Osteoblast (primary cell): ENCODE results near the gene APOL4. TPM values are rescaled to one million over a fixed set of nuclear protein-coding genes. Genes with fewer than 3 reads are reported as not detected.

Experiments
- DNase-seq: peaks from one replicate; pipeline ENCODE4 v3.0.0; 2011; ENCODE audit warnings: low spot score, mixed read lengths; ENCODE audit not compliant: insufficient read length; ENCODE audit errors: missing footprints
- H2AFZ ChIP-seq: 2 replicates; pipeline ENCODE4 v1.6.0; 2011; ENCODE audit warnings: mild to moderate bottlenecking, low read length
- H3K27ac ChIP-seq: 2 replicates; pipeline ENCODE4 v1.5.1; 2011; ENCODE audit warnings: mild to moderate bottlenecking, low read depth, low read length, moderate library complexity
- H3K27me3 ChIP-seq: 2 replicates; pipeline ENCODE4 v1.6.0; 2012; ENCODE audit warnings: mild to moderate bottlenecking, control low read depth, inconsistent platforms, low read length, moderate library complexity; ENCODE audit not compliant: insufficient read depth
- H3K36me3 ChIP-seq: 2 replicates; pipeline ENCODE4 v1.5.1; 2011; ENCODE audit warnings: mild to moderate bottlenecking, low read length, control low read depth, moderate library complexity; ENCODE audit not compliant: insufficient read depth
- H3K4me1 ChIP-seq: 2 replicates; pipeline ENCODE4 v1.5.1; 2011; ENCODE audit warnings: mild to moderate bottlenecking, low read length, control low read depth, moderate library complexity; ENCODE audit not compliant: insufficient read depth
- H3K4me2 ChIP-seq: 2 replicates; pipeline ENCODE4 v1.6.0; 2011; ENCODE audit warnings: mild to moderate bottlenecking, low read length; ENCODE audit not compliant: insufficient read depth
- H3K4me3 ChIP-seq: fragments of 200-600 bp; sonication (generic); 3 replicates; pipeline ENCODE4 v1.5.1; 2012; ENCODE audit warnings: mild to moderate bottlenecking, low read length, inconsistent platforms; ENCODE audit not compliant: insufficient read depth
- H3K79me2 ChIP-seq: 2 replicates; pipeline ENCODE4 v1.6.0; 2012; ENCODE audit warnings: mild to moderate bottlenecking, low read length, control low read depth, inconsistent platforms; ENCODE audit not compliant: insufficient read depth
- H3K9me3 ChIP-seq: 2 replicates; pipeline ENCODE4 v1.5.1; 2011; ENCODE audit warnings: low read depth, low read length, control low read depth
- H4K20me1 ChIP-seq: 2 replicates; pipeline ENCODE4 v1.6.0; 2012; ENCODE audit warnings: mild to moderate bottlenecking, low read length, control low read depth; ENCODE audit not compliant: insufficient read depth
- CTCF ChIP-seq: IDR thresholded peaks from 2 replicates; pipeline ENCODE4 v1.5.1; 2011; ENCODE audit warnings: mild to moderate bottlenecking, low read depth, low read length, moderate library complexity; ENCODE audit errors: extremely low read depth
- total RNA-seq: library from RNA; depleted of rRNA; stranded (reverse); fragments of >200 nt; gene quantifications from 2 replicates; pipeline ENCODE4 v1.2.3, GENCODE V29; 2012

The APOL4 gene
- total RNA-seq, 1 donor: 2.9 TPM

GRCh38 chr22:36145881-36146280 is 55.7 kb downstream of the APOL4 start:
- DNase-seq: no peak

GRCh38 chr22:36144886-36145541 is 56.6 kb downstream of the APOL4 start:
- H3K36me3 ChIP-seq: no peaks in the 10 kb centered on the region
- H3K4me1 ChIP-seq: peaks cover 20% of the 10 kb centered on the region
- H3K4me3 ChIP-seq: no peak overlapping the region
- no peaks in the 10 kb centered on the region for H3K9me3 ChIP-seq
- no peak overlapping the region for H3K27ac ChIP-seq
- H3K79me2 ChIP-seq: no peaks in the 10 kb centered on the region
- TF ChIP-seq CTCF: peak; percentile 90
- peak; percentile 92 for DNase-seq
- H3K4me2 ChIP-seq: peak overlapping the region; percentile 26
- no peaks in the 10 kb centered on the region for H4K20me1 ChIP-seq
- peak overlapping the region; percentile 11 for H2AFZ ChIP-seq
- no peaks in the 10 kb centered on the region for H3K27me3 ChIP-seq

More at GRCh38 chr22:36145881-36146280, 55.7 kb downstream of the APOL4 start:
- no peaks in the 10 kb centered on the region for H3K27me3 ChIP-seq
- no peaks in the 10 kb centered on the region for H3K36me3 ChIP-seq
- no peaks in the 10 kb centered on the region for H4K20me1 ChIP-seq
- H3K4me2 ChIP-seq: no peak overlapping the region
- no peak overlapping the region for H3K27ac ChIP-seq
- no peak overlapping the region for H3K4me3 ChIP-seq
- H3K9me3 ChIP-seq: no peaks in the 10 kb centered on the region
- H2AFZ ChIP-seq: no peak overlapping the region
- peaks cover 29% of the 10 kb centered on the region for H3K4me1 ChIP-seq
- H3K79me2 ChIP-seq: no peaks in the 10 kb centered on the region
- no peak for TF ChIP-seq CTCF

- Histone ChIP-seq H4K20me1 (no peaks in the 10 kb centered on the region), H3K4me1 (peaks cover 10% of the 10 kb centered on the region), H3K79me2 (no peaks in the 10 kb centered on the region), H3K4me2 (no peak overlapping the region), H3K9me3 (no peaks in the 10 kb centered on the region), H3K4me3 (no peak overlapping the region), H2AFZ (no peak overlapping the region), H3K27ac (no peak overlapping the region), H3K36me3 (no peaks in the 10 kb centered on the region), H3K27me3 (no peaks in the 10 kb centered on the region)
- no peak for DNase-seq
- no peak for TF ChIP-seq CTCF
Measured at GRCh38 chr22:36143956-36144355, 57.7 kb downstream of the APOL4 start.

GRCh38 chr22:36143066-36143815 is 58.4 kb downstream of the APOL4 start:
- Histone ChIP-seq H3K4me1 (peaks cover 8% of the 10 kb centered on the region), H3K79me2 (no peaks in the 10 kb centered on the region), H3K4me3 (no peak overlapping the region), H4K20me1 (no peaks in the 10 kb centered on the region), H3K4me2 (no peak overlapping the region), H3K27ac (no peak overlapping the region), H2AFZ (no peak overlapping the region), H3K27me3 (no peaks in the 10 kb centered on the region), H3K9me3 (no peaks in the 10 kb centered on the region), H3K36me3 (no peaks in the 10 kb centered on the region)
- no peak for TF ChIP-seq CTCF
- no peak for DNase-seq
